K562 (cell line): ENCODE results near the gene QARS1. TPM values are rescaled to one million over a fixed set of nuclear protein-coding genes. Genes with fewer than 3 reads are reported as not detected.

Source experiments
- ATAC-seq: fragments of 200-7000 bp; cut with Tn5 transposase; 3 replicates; pipeline ENCODE4 v1.9.1; 2020; ENCODE audit warnings: moderate library complexity
- BruUV-seq: library from RNA; stranded (reverse); fragments of 400-500 nt; replicated peaks from 2 replicates; lab custom pipeline; 2021; lab: Mats Ljungman, UMichigan
- CTCF ChIA-PET: fragments of 300-600 bp; formaldehyde crosslinking; extraction: SDS; loops from one replicate; lab custom pipeline; 2021; ENCODE audit warnings: low intra/inter-chr PET ratio; lab: Yijun Ruan, JAX
- POLR2A ChIA-PET: fragments of 300-600, 350-650 bp; sonication (Branson Sonifier 250); formaldehyde crosslinking; extraction: SDS; loops from one replicate; lab custom pipeline; 2021; ENCODE audit warnings: antibody characterized with exemption, inconsistent platforms; lab: Yijun Ruan, JAX
- DNase-seq, 4 experiments: peaks; one replicate each; pipeline versions ENCODE4 v3.0.0 to v3.0.0-alpha.2; 2011 to 2018; ENCODE audit warnings: low spot score in 3 of 4, mixed read lengths in 3 of 4; ENCODE audit errors: extremely low read depth in 1 of 4
- FAIRE-seq: peaks from 2 replicates; lab custom pipeline; 2011; peaks lifted over from hg19 to GRCh38; lab: Jason Lieb, UNC
- H2AFZ ChIP-seq: 2 replicates; pipeline ENCODE4 v1.6.0; 2011; ENCODE audit warnings: low read depth, low read length, control low read depth, inconsistent platforms
- H3K27ac ChIP-seq: fragments of 200-600 bp; 3 replicates; pipeline ENCODE4 v1.8.0; 2011; ENCODE audit warnings: low read depth, mild to moderate bottlenecking, control low read depth, inconsistent platforms, low read length, moderate library complexity, mixed read lengths; ENCODE audit errors: extremely low read depth
- H3K27me3 ChIP-seq, 2 experiments: fragments of 300-600 bp in 1 of 2; 2 replicates in 1 of 2; 3 replicates in 1 of 2; pipeline versions ENCODE4 v1.6.0 to v1.8.0; 2011; ENCODE audit warnings: inconsistent platforms in 2 of 2, low read length in 2 of 2, mild to moderate bottlenecking in 1 of 2, mixed read lengths in 1 of 2, moderate library complexity in 1 of 2; ENCODE audit not compliant: control insufficient read depth in 2 of 2, insufficient read depth in 2 of 2
- H3K36me3 ChIP-seq: fragments of 300-600 bp; 3 replicates; pipeline ENCODE4 v1.8.0; 2011; ENCODE audit warnings: mild to moderate bottlenecking, low read length, inconsistent platforms; ENCODE audit not compliant: control insufficient read depth, insufficient read depth
- H3K4me1 ChIP-seq, 2 experiments: fragments of 200-600 bp in 1 of 2; replicated peaks in 1 of 2; 2 replicates in 1 of 2; 3 replicates in 1 of 2; pipeline versions ENCODE4 v1.5.1 to v1.8.0; 2011; ENCODE audit warnings: inconsistent platforms in 2 of 2, low read length in 2 of 2, mild to moderate bottlenecking in 1 of 2, mixed read lengths in 1 of 2, moderate library complexity in 1 of 2; ENCODE audit not compliant: control insufficient read depth in 2 of 2, insufficient read depth in 2 of 2
- H3K4me2 ChIP-seq: 2 replicates; pipeline ENCODE4 v1.6.1; 2011; ENCODE audit warnings: low read length, control low read depth, inconsistent platforms, mixed read lengths; ENCODE audit not compliant: insufficient read depth
- H3K4me3 ChIP-seq: fragments of 200-600 bp; sonication (generic), shearing (Covaris generic); 2 replicates; pipeline ENCODE4 v1.5.1; 2016; ENCODE audit warnings: control low read depth, inconsistent platforms
- H3K79me2 ChIP-seq: fragments of 200-600 bp; 3 replicates; pipeline ENCODE4 v1.8.0; 2011; ENCODE audit warnings: low read length, inconsistent platforms; ENCODE audit not compliant: control insufficient read depth, insufficient read depth
- H3K9ac ChIP-seq, 2 experiments: 2 replicates each; pipeline versions ENCODE4 v1.6.0 to v1.6.1; 2011; ENCODE audit warnings: low read depth in 2 of 2, low read length in 2 of 2, control low read depth in 1 of 2, inconsistent platforms in 1 of 2, mild to moderate bottlenecking in 1 of 2, mixed read lengths in 1 of 2; ENCODE audit not compliant: insufficient read depth in 1 of 2
- H3K9me1 ChIP-seq: one replicate; pipeline ENCODE4 v1.6.0; 2011; ENCODE audit warnings: inconsistent platforms, mild to moderate bottlenecking, low read length, moderate library complexity; ENCODE audit not compliant: control insufficient read depth, insufficient read depth
- H3K9me3 ChIP-seq: replicated peaks from 2 replicates; pipeline ENCODE4 v1.5.1; 2011; ENCODE audit warnings: low read depth, low read length, inconsistent platforms; ENCODE audit not compliant: control insufficient read depth, insufficient read depth
- H4K20me1 ChIP-seq: replicated peaks from 2 replicates; pipeline ENCODE4 v1.6.1; 2011; ENCODE audit warnings: low read length, inconsistent platforms, mixed read lengths; ENCODE audit not compliant: control insufficient read depth, insufficient read depth
- GTF3C2 ChIP-seq: IDR thresholded peaks from 3 replicates; pipeline ENCODE4 v1.6.1; 2011; ENCODE audit warnings: borderline replicate concordance, mild to moderate bottlenecking, moderate library complexity; ENCODE audit not compliant: insufficient read length; ENCODE audit errors: extremely low read depth
- KDM2B ChIP-seq: fragments of 250-450 bp; sonication (Bioruptor Pico); IDR thresholded peaks from 2 replicates; pipeline ENCODE4 v1.8.0; 2021; ENCODE audit warnings: mild to moderate bottlenecking, moderate library complexity
- NFE2 ChIP-seq: IDR thresholded peaks from 2 replicates; pipeline ENCODE4 v1.6.1; 2014; ENCODE audit warnings: antibody characterized with exemption, low read depth
- PKNOX1 ChIP-seq: fragments of 450-650 bp; IDR thresholded peaks from 2 replicates; pipeline ENCODE4 v1.6.1; 2016
- STAG1 ChIP-seq: sonication (generic); formaldehyde crosslinking; IDR thresholded peaks from 2 replicates; pipeline ENCODE4 v1.5.0; 2020; ENCODE audit warnings: missing genetic modification reagents, borderline replicate concordance
- TEAD4 ChIP-seq, 2 experiments: sonication (generic) in 1 of 2; formaldehyde crosslinking in 1 of 2; IDR thresholded peaks; 2 replicates each; pipeline versions ENCODE4 v1.6.1 to v1.8.0; 2012 to 2022; ENCODE audit warnings: borderline replicate concordance in 1 of 2, inconsistent platforms in 1 of 2, low read length in 1 of 2, mild to moderate bottlenecking in 1 of 2, missing genetic modification reagents in 1 of 2
- TOE1 ChIP-seq, 2 experiments: fragments of 450-650 bp in 1 of 2; sonication (generic) in 1 of 2; formaldehyde crosslinking in 1 of 2; IDR thresholded peaks; 2 replicates each; pipeline versions ENCODE4 v1.7.1 to v1.8.0; 2016 to 2022; ENCODE audit warnings: borderline replicate concordance in 2 of 2, mild to moderate bottlenecking in 2 of 2, antibody characterized with exemption in 1 of 2, inconsistent platforms in 1 of 2, low read depth in 1 of 2, missing genetic modification reagents in 1 of 2, moderate library complexity in 1 of 2
- WGBS: fragments of 100-300 bp; shearing (Covaris generic); methylation state at CpG from one replicate; pipeline ENCODE4 v1.1.6; 2016; ENCODE audit warnings: low coverage, mixed read lengths; ENCODE audit not compliant: insufficient coverage; ENCODE audit errors: missing lambda C conversion rate; 5-methylcytosine and 5-hydroxymethylcytosine counted together
- in situ Hi-C: fragments of 300-500 bp; cut with MboI; formaldehyde crosslinking; loops from 4 replicates; pipeline ENCODE4 v1.15.0; 2018; ENCODE audit warnings: inconsistent platforms, mixed read lengths
- intact Hi-C: fragments of 100-400 bp; cut with micrococcal nuclease; formaldehyde crosslinking; loops from 2 replicates; pipeline ENCODE4 v1.14.2; 2022
- polyA plus RNA-seq, 8 experiments: library from polyadenylated mRNA; depleted of rRNA in 4 of 8; stranded (reverse) in 5 of 8; unstranded in 3 of 8; fragments of >200 nt; fragmentation: Nextera tagmentation in 2 of 8; fragmentation: Illumina TruSeq in 1 of 8; extraction: Ambion mirVana in 2 of 8; extraction: Trizol in 1 of 8; gene quantifications; 2 replicates each; pipeline versions ENCODE4 v1.2.1 to v1.2.3, GENCODE V29; 2011 to 2014; ENCODE audit warnings: inconsistent platforms in 1 of 8, missing spikeins in 1 of 8
- total RNA-seq, 7 experiments: library from RNA; depleted of rRNA in 6 of 7; stranded (reverse); fragments of >200 nt in 6 of 7; fragmentation: Illumina TruSeq in 2 of 7; extraction: Trizol in 2 of 7; gene quantifications; 2 replicates each; pipeline versions ENCODE4 v1.2.1 to v1.2.3, GENCODE V29; 2011 to 2021; ENCODE audit warnings: low replicate concordance in 1 of 7

QARS1 gene
- total and polyA plus RNA-seq, 9 of the 15 experiments (the other 6 are each of a cell fraction or from before 2014, with no cell fraction given): 148 to 310 (median 273) TPM

- TF ChIP-seq PKNOX1: no peak
These were observed 47.3 kb downstream of the QARS1 start (continued) for GRCh38 chr3:49057268-49057667.

- H3K27ac ChIP-seq: no peak overlapping the region
- in situ Hi-C loops: no loop called here
- H3K27me3 ChIP-seq: no peaks in the 10 kb centered on the region
- H3K4me1 ChIP-seq: no peaks in the 10 kb centered on the region; a peak in 1 of 5 replicates
- 100% methylated on average over 2 of the region's 2 CpGs for WGBS
- BruUV-seq: no TSS peak
- H3K4me3 ChIP-seq: no peak overlapping the region
- no peaks in the 10 kb centered on the region for H3K9me3 ChIP-seq
- ChIA-PET CTCF (no interaction called here), POLR2A (no interaction called here)
- H3K36me3 ChIP-seq: peaks cover 68% of the 10 kb centered on the region; the same call in 2 of the 3 replicates
- peaks cover 3% of the 10 kb centered on the region for H3K9me1 ChIP-seq
- DNase-seq (no peak), ATAC-seq (no peak), FAIRE-seq (no peak)
- intact Hi-C loops: no loop called here
- H3K4me2 ChIP-seq: no peak overlapping the region
- no peak overlapping the region for H2AFZ ChIP-seq
- peaks cover 2% of the 10 kb centered on the region; the same call in 2 of the 3 replicates for H3K79me2 ChIP-seq
- no peak overlapping the region for H3K9ac ChIP-seq
- H4K20me1 ChIP-seq: no peaks in the 10 kb centered on the region
- TF ChIP-seq STAG1 (CRISPR knock-in tag) (no peak), KDM2B (no peak), TOE1 (IDR thresholded peaks at IDR 0.05; ENCODE audit: borderline replicate concordance) (no peak), TOE1 (CRISPR knock-in tag; IDR thresholded peaks at IDR 0.05; ENCODE audit: borderline replicate concordance, low read depth) (no peak), NFE2 (no peak), GTF3C2 (no peak), TEAD4 (IDR thresholded peaks at IDR 0.05; ENCODE audit: low read length) (no peak), TEAD4 (CRISPR knock-in tag; IDR thresholded peaks at IDR 0.05; ENCODE audit: borderline replicate concordance) (no peak)
These were observed 50.2 kb downstream of the QARS1 start for GRCh38 chr3:49054344-49054862.
